Sigmoid colon (tissue), 7 donors: Measurements from ENCODE around the gene FGF23. TPM values are rescaled to one million over a fixed set of nuclear protein-coding genes. Genes with fewer than 3 reads are reported as not detected.

Source experiments
- DNase-seq: peaks from one replicate; pipeline ENCODE4 v3.0.0-alpha.2; 2019
- H3K27ac ChIP-seq, 4 donors: fragments of 200-600 bp; sonication (generic); one replicate each; pipeline ENCODE4 v1.5.1; 2016 to 2019; ENCODE audit warnings: mild to moderate bottlenecking in 1 of 4
- H3K27me3 ChIP-seq, 3 donors: fragments of 200-600 bp; sonication (generic); one replicate each; pipeline ENCODE4 v1.5.1; 2019; ENCODE audit warnings: mild to moderate bottlenecking in 1 of 3
- H3K36me3 ChIP-seq, 4 donors: fragments of 200-600 bp; sonication (generic); one replicate each; pipeline ENCODE4 v1.5.1; 2016 to 2019
- H3K4me1 ChIP-seq, 4 donors: fragments of 200-600 bp; sonication (generic); one replicate each; pipeline ENCODE4 v1.5.1; 2017 to 2019
- H3K4me3 ChIP-seq, 4 donors: fragments of 200-600 bp; sonication (generic); one replicate each; pipeline ENCODE4 v1.5.1; 2017 to 2019; ENCODE audit warnings: mild to moderate bottlenecking in 2 of 4, moderate library complexity in 1 of 4
- H3K9me3 ChIP-seq, 4 donors: fragments of 200-600 bp in 3 of 4; sonication (generic) in 3 of 4; one replicate each; pipeline versions ENCODE4 v1.5.1 to v1.6.1; 2013 to 2019
- CTCF ChIP-seq, 4 experiments: fragments of 450-650 bp in 3 of 4; fragments of 200-600 bp in 1 of 4; IDR thresholded peaks; one replicate each; pipeline ENCODE4 v1.5.1; 2016 to 2019; ENCODE audit warnings: antibody characterized with exemption in 4 of 4, mild to moderate bottlenecking in 3 of 4, moderate library complexity in 2 of 4
- EP300 ChIP-seq, 4 donors: sonication (generic); formaldehyde crosslinking; IDR thresholded peaks; one replicate each; pipeline ENCODE4 v1.6.1; 2017; ENCODE audit warnings: antibody characterized with exemption in 4 of 4
- POLR2A ChIP-seq, 2 donors: fragments of 450-650 bp; IDR thresholded peaks; one replicate each; pipeline ENCODE4 v1.6.1; 2016; ENCODE audit warnings: antibody characterized with exemption in 2 of 2, mild to moderate bottlenecking in 2 of 2, moderate library complexity in 2 of 2
- POLR2AphosphoS5 ChIP-seq, 4 donors: sonication (generic); formaldehyde crosslinking; IDR thresholded peaks; one replicate each; pipeline ENCODE4 v1.6.1; 2017; ENCODE audit warnings: antibody characterized with exemption in 4 of 4
- WGBS, 2 donors: extraction: QIAGEN DNeasy Blood & Tissue Kit; methylation state at CpG; one replicate each; pipeline ENCODE4 v1.1.7; 2013; 5-methylcytosine and 5-hydroxymethylcytosine counted together
- intact Hi-C: fragments of 100-400 bp; cut with DNase I; formaldehyde crosslinking; loops from one replicate; pipeline ENCODE4 v1.15.1; 2023
- polyA plus RNA-seq, 3 donors: library from polyadenylated mRNA; stranded (reverse); fragments of 200-250 nt; gene quantifications; one replicate each; pipeline ENCODE4 v1.2.3, GENCODE V29; 2013
- total RNA-seq, 4 donors: library from RNA; depleted of rRNA; stranded (reverse); fragments of >200 nt; gene quantifications; one replicate each; pipeline ENCODE4 v1.1.0, GENCODE V29; 2016
- donor health status: healthy with polysubstance abuse.
- donor health status: Bipolar disorder and iron deficiency.
- donor health status: healthy.

FGF23 gene
- total and polyA plus RNA-seq, 7 donors: not detected

DNA sequence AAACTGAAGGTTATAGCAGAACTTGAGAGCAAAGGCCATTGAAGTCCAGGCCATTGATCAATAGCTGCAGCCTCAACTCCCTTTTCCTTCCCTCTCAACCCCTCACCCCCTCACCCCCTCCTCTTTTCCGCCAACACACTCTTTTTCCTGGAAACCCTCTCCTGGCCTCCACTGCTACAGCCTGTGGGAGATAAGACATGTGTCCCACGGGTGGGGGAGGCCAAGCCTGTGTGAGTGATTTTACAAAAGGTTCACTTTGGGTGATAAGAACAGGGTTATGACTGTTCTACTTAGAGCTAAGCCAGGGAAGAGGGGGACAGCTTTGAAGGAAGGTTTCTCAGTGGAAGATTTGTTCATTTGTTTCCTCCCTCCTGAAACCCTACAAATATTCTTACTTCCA, 9.2 kb upstream of the FGF23 start:
- H3K4me3 ChIP-seq: no peak overlapping the region
- WGBS, 2 donors: 55 to 64% methylated on average over 2 of the region's 2 CpGs
- intact Hi-C loops: no loop called here
- no peaks in the 10 kb centered on the region for H3K4me1 ChIP-seq
- no peak for DNase-seq
- H3K9me3 ChIP-seq: no peaks in the 10 kb centered on the region
- no peaks in the 10 kb centered on the region for H3K27me3 ChIP-seq
- no peak for TF ChIP-seq POLR2A (IDR thresholded peaks at IDR 0.05)
- TF ChIP-seq CTCF (IDR thresholded peaks at IDR 0.05): no peak
- no peak for TF ChIP-seq POLR2AphosphoS5 (IDR thresholded peaks at IDR 0.05)
- TF ChIP-seq EP300 (IDR thresholded peaks at IDR 0.05): no peak
- H3K36me3 ChIP-seq: no peaks in the 10 kb centered on the region
- no peak overlapping the region for H3K27ac ChIP-seq

DNA sequence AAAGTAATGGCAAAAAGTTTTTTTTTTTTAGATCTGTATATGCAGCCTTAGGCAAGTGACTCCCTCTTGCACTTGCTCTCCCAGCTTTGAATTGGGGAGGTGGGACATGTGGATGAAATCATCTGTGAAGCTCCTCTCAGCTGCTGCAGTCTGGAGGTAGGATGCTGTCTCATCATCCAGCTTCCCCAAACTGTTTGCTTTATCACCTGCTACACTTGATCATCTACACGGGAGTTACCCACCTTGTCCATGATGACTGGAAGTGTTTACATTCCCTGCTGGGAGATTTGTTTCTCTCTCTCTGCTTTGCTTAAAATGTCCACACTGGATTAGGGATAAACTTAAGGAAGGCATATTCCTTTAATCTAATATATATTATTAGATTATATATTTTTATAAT, 8.5 kb upstream of the FGF23 start:
- intact Hi-C loops: no loop called here
- H3K36me3 ChIP-seq: no peaks in the 10 kb centered on the region
- WGBS, 2 donors: 24 to 64% methylated on average over 1 of the region's 1 CpG
- no peaks in the 10 kb centered on the region for H3K9me3 ChIP-seq
- TF ChIP-seq POLR2A (IDR thresholded peaks at IDR 0.05): no peak
- TF ChIP-seq POLR2AphosphoS5 (IDR thresholded peaks at IDR 0.05): no peak
- no peak for TF ChIP-seq EP300 (IDR thresholded peaks at IDR 0.05)
- no peak for TF ChIP-seq CTCF (IDR thresholded peaks at IDR 0.05)
- H3K4me1 ChIP-seq: no peaks in the 10 kb centered on the region
- no peak overlapping the region for H3K27ac ChIP-seq
- no peak for DNase-seq
- H3K4me3 ChIP-seq: no peak overlapping the region
- no peaks in the 10 kb centered on the region for H3K27me3 ChIP-seq

DNA sequence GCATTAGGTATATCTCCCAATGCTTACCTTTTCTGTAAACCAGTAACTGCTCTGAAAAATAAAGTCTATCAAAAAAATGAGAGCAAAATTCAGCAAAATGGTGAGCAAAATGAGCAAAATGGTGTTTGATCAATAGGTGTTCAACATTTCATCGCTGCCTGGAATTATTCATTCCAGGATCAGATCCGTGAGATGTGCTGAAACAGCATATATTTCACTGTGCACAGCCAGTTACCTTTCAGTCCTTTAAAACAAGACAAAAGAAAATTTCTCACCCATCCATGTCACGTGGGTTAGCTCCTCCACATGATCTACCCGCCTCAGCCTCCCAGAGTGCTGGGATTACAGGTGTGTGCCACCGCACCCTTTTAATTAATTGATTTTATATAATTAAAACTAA, 8.1 kb upstream of the FGF23 start:
- Histone ChIP-seq H3K27me3 (no peaks in the 10 kb centered on the region), H3K9me3 (no peaks in the 10 kb centered on the region), H3K36me3 (no peaks in the 10 kb centered on the region), H3K27ac (no peak overlapping the region), H3K4me1 (no peaks in the 10 kb centered on the region), H3K4me3 (no peak overlapping the region)
- intact Hi-C loops: no loop called here
- WGBS, 2 donors: 84 to 87% methylated on average over 5 of the region's 5 CpGs
- no peak for DNase-seq
- no peak for TF ChIP-seq EP300 (IDR thresholded peaks at IDR 0.05)
- no peak for TF ChIP-seq POLR2A (IDR thresholded peaks at IDR 0.05)
- no peak for TF ChIP-seq CTCF (IDR thresholded peaks at IDR 0.05)
- no peak for TF ChIP-seq POLR2AphosphoS5 (IDR thresholded peaks at IDR 0.05)

DNA sequence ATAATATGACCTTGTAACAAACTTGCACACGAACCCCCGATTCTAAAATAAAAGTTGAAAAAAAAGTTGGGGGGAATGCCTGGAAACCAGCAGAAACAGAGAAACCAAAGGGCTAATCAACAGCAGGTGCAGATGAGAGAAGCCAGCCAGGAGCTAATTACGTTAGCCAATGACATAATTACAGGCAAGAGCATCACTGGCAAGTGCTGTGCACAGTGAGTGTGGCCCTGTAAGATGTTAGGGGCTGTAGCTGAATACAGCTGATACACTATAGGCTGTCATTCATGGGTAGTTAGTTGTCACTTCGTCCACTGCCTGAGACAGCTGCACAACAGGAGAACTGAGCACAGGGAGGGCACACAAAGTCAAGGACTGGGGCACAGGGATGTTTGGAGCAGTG, 7.3 kb upstream of the FGF23 start:
- Histone ChIP-seq H3K36me3 (no peaks in the 10 kb centered on the region), H3K27ac (no peak overlapping the region), H3K4me1 (no peaks in the 10 kb centered on the region), H3K27me3 (no peaks in the 10 kb centered on the region), H3K9me3 (no peaks in the 10 kb centered on the region), H3K4me3 (no peak overlapping the region)
- no peak for DNase-seq
- intact Hi-C loops: no loop called here
- WGBS, 2 donors: 67 to 83% methylated on average over 4 of the region's 4 CpGs
- TF ChIP-seq POLR2AphosphoS5 (IDR thresholded peaks at IDR 0.05) (no peak), CTCF (IDR thresholded peaks at IDR 0.05) (no peak), EP300 (IDR thresholded peaks at IDR 0.05) (no peak), POLR2A (IDR thresholded peaks at IDR 0.05) (no peak)

DNA sequence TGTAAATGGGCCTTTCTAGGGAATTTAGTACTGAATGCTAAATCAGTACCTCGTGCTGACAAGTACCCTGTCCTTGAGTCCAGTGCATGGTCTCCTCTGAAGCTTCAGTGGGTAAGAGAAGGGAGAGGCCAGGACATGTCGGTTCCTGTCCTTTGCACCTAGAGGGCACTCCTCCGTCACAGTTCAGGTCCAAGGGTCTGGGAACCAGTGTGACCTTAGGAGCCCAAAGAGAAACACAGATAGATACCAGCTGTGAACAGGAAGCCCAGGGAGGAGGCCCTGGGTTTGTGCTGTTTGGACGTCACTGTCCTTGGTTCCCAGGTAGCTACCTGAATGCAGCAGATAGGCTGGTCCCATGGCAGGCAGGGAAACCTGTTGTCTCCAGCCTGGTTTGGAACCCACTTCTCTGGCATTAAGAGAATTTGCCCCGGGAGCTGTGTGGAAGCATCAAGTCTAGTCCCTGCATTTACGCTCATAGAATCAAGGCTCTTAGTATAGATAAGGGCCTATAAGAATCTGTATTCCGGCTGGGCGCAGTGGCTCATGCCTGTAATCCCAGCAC, 3.9 kb upstream of the FGF23 start:
- Histone ChIP-seq H3K27me3 (peaks cover 0 to 13% (median 5%) of the 10 kb centered on the region in 3 donors), H3K9me3 (no peaks in the 10 kb centered on the region), H3K4me3 (no peak overlapping the region), H3K4me1 (no peaks in the 10 kb centered on the region), H3K36me3 (no peaks in the 10 kb centered on the region), H3K27ac (no peak overlapping the region)
- 78 to 80% methylated on average over 8 of the region's 8 CpGs for WGBS, 2 donors
- intact Hi-C loops: no loop called here
- TF ChIP-seq POLR2AphosphoS5 (IDR thresholded peaks at IDR 0.05) (no peak), POLR2A (IDR thresholded peaks at IDR 0.05) (no peak), CTCF (IDR thresholded peaks at IDR 0.05) (no peak), EP300 (IDR thresholded peaks at IDR 0.05) (no peak)
- no peak for DNase-seq
